Stimulated activated CD8-positive, alpha-beta memory T cell treated with anti-CD3 and anti-CD28 coated beads, Interleukin-15, amount 100 ng/mL, for 1 hour (primary cell): Measurements from ENCODE around the gene SBF2.

Source experiments
- DNase-seq: peaks from one replicate; pipeline ENCODE4 v3.0.0-alpha.2; 2020; ENCODE audit warnings: low read depth

The SBF2 gene

DNA sequence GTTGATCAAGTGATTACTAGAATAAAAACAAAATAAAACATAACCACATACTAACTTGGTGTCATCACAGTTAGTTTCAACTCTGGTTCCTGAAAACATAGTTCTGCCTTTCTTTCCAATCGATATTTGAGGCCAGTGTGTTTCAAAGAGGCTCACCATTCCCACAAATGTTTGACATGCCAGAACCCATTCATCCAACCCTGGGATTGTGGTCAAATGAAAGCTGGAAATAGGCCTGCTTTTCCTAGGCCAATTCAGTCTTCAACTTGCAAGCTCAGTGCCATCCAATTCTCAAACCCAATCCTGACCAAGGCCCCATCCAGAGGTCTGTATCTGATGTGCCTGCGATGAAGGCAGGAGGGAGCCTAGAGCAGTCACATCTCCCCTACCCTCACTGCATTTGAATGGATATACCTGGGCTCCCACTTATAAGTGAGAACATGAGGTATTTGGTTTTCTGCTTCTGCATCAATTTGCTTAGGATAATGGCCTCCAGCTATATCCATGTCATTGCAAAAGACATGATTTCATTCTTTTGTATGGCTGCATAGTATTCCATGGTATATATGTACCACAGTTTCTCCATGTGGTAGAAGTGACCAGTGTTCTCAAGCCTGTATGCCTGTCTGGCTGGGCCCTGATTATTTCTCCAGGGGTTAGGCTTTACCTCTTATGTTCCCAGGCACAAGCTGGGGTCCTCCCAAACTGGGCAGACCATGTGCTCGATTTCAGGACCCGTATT, 486.9 kb downstream of the SBF2 start:
- DNase-seq: no peak

DNA sequence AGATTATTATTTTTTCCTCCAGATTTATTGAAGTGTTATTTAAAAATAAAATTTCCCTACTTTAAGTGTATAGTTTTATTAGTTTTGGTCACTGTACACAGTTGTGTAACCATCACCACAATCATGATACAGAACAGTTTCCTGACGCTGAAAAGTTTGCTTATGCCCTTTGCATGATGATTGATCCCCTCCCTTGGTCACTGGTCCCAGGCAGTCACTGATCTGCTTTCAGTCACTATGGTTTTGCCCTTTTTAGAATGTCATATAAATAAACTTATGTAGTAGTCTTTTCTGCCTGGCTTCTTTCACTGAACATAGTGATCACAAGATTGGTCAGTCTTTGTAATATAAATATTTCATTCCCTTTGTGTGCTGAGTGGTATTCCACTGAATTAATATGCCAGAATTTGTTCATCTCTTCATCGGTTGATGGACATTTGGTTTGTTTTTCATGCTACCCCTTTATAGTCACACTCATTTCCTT, 489.6 kb downstream of the SBF2 start:
- DNase-seq: no peak

DNA sequence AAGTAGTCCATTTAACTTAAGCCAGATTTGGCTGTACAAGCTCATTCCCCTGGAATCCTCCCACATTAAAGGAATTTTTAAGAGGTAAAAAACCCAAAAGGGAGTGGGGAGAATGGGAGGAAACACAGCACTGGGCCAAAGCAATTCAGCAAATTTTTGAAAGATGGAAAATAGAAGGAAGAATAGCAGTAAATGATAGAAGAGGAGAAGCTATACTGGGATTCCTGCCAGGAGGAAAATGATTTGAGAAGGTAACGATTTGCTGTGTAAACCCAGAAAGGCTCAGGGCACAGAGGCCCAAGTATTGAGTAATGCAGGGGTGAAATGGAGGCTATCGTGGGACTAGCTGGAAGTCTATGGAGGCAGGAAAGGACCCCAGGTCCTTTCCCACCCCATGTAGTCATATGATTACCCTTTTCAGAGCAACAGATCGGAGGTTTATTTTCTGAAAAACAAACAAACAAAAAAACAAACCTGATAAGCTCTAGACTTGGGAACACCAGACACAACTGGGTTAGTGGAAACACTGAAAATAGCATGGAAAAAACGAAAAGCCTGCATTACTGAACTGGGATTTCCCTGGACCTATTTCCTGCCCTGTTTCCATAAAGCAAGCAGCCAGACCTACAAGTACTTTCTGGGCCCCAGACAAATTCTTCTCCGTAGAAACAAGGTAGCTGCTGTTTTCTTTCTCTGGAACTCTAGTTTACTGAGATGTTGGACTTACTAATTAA, 490.2 kb downstream of the SBF2 start:
- no peak for DNase-seq

DNA sequence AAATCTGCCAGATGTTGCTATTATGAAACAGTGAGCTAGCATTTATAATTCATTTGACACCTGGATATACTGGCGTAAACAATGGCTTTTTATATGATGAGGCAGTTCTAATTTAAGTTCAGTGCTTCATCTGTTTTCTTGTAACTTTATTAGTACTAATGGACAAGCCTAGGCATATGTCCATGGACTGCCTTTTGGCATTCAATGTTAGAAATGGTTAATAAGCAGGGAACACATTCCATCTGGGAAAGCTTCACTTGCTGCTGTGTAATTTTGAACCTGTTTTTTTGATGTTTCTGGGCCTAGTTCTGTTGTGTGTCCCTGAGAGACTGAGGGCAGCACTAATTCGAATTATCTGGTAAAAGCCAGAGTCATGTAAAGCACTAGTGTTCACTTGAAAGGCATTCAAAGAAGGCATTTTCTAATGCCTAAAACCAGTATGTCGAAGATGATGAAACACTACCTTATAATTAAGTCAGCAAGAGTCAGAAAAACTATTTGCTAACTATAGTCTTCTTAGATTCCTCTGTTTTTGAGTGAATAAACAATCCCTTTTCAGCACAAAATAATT, 491.6 kb downstream of the SBF2 start:
- no peak for DNase-seq

DNA sequence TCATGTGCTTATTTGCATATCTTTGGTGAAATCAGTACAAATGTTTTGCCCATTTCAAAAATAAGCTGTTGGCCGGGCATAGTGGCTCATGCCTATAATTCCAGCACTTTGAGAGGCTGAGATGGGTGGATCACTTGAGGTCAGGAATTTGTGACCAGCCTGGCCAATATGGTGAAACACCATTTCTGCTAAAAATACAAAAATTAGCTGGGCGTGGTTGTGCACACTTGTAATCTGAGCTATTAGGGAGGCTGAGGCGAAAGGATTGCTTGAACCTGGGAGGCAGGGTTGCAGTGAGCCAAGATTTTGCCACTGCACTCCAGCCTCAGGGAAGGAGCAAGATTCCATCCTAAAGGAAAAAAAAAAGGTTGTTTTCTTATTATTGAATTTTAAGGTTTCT, 494.1 kb downstream of the SBF2 start:
- DNase-seq: no peak

DNA sequence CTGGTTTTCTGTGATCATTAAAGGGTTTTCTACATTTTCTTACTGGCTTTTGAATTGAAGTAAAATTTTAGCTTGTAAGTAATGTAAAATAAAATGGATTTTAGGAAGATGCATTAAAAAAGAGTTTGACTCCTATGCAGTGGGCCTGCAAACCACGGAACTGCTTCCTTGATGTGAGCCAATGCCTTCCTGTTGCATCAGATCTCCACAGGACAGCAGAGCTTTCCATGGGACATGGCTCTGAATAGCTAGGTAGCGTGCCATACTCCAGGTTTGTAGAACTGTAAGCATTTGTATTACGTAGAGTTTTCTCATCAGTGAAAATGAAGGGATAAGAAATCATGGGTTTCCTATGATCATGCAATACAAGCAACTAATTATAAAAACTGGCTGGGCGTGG, 496.7 kb downstream of the SBF2 start:
- no peak for DNase-seq

DNA sequence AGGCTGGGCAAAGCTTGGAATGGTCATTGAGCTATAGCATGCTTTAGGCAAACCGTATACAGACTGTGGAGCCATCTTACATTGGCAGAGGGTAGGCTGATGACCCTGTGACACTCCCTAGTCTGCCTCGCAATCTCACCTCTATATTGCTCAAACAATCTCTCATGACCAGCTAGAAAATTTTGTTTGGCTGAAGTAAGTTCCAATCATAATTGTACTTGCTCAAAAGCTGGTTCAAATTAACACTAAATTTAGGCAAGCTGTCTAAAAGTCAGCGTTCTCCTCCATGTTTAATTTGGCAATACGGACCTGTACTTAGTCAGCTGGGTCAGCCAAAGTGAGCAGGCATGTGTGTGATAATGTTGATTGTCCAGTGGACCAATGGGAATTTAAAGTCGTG, 497.2 kb downstream of the SBF2 start:
- DNase-seq: no peak

DNA sequence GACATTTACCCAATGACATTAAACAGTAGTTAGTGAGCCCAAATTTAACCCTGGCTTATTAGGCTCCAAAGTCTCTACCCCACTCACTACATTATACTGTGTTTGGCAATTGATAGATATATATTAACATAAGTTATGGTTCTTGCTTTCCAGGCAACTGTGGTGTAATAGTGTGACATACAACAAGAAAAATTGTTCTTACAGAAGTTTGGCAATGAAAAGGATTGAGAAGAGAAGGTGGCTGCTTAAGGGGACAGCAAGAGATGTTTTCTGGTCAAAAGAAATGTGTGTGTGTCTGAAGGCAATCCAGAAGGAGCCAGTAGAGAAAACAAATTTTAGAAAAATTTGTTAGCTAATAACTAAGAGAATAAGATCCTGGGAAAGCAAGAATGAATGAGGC, 497.8 kb downstream of the SBF2 start:
- DNase-seq: no peak

DNA sequence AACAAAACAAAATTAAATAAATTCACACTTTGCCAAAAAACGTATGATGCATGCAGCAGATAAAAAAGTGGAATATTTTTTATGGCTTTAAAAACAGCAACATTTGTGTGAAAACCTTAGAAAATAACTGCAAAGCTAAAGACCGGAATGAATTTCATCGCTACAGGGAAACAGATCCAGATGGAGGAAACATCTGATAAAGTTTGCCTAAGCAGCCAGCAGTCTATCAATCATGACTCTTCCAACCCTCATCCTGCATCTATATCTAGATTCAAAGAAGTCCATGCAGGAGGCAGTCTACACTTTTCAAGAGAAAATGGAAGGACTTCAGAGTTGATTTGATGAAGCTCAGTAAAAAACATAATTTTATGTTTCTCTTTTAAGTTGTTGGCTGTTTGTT, 503.3 kb downstream of the SBF2 start:
- no peak for DNase-seq

DNA sequence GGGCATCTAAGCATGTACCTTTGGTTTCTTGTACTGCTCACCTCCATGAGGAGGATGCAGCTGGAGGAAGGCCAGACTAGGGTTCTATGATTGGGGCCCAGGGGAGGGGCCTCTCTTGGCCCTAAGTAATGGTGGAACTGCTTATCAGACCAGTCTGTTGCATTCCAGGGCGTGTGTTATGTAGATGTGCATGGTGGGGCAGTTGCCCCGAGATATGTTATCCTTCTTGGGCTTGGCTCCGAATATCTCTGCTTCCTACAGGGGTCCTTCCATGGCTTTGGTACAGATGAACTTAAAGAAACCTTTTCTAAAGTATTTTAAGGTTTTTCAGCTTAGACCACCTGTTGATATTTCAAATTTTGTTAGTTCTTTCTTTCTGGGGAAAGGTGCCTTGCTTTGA, 504.1 kb downstream of the SBF2 start:
- DNase-seq: no peak

DNA sequence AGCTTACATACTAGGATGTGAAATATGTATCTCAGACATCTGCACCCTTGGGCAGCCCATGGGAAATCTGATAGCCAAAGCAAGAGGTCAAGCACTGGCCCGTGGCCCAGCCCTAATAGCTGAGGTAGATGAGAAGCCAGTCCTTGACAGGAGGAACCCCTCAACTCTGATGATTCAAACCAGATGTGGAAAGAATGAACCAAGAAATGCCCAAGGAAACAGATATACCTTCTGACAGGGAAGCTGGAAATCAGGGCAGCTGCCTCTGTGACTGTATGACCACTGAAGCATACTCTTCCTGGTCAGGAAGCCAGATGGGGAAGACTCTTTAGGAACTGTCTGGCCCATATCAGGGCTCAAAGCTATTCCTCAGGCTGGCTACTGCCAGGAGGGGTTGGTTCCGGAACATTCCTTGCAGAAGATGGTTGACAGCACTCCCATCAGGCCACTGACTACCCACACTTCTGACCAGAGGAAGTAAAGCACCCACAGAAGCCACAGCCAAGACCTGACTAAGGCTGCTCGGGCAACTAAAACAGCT, 506.0 kb downstream of the SBF2 start:
- DNase-seq: no peak

DNA sequence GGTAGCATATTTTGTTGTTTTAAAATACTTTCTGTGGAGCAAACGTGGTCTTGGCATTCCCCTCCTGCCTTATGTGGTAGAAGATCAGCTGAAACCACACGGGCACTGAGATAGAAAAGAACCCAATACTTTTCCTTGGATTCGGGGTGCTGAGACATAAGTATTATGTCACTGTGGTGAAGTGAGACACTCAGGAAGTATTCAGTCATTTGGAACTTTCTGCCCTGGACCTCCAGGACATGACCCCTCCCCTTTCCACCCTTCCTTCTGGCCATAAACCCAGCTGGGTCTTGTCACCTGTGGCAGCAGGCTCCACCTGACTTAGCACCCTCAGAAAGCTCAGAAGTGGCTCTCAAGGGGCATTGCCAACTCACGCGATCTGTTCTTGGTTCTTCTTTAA, 506.8 kb downstream of the SBF2 start:
- no peak for DNase-seq

DNA sequence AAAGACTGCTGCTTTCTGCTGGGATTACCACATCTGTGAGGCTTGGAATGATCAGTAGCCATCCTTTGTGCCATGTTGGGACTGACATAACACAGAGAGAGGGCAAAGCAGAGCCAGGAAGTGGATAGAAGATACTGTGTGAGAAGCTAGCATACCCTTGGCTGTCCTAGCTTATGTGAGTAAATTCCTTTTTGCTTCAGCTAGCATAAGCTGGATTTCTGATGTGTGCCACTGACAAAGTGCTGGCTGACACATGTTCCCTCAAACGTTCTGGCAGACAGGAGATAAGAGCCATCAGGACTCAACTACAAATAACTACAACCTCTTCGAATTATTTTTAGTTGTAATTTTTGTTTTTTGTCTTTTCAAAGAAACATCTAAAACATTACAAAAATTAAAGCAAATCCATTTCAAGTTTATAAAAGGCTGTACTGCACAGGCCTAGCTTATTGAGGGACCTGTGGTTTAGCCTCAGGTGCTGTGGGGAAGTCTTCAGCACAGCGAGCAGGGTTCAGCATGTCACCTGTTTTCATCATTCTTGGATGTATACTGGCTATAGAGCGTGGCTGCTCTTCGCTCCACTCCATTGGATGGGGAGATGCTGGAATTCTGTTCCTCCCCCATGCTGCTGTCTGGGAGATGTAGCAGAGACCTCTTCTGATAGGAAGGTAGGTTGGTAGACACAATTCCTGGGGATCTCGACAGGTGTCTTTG, 509.3 kb downstream of the SBF2 start:
- no peak for DNase-seq

DNA sequence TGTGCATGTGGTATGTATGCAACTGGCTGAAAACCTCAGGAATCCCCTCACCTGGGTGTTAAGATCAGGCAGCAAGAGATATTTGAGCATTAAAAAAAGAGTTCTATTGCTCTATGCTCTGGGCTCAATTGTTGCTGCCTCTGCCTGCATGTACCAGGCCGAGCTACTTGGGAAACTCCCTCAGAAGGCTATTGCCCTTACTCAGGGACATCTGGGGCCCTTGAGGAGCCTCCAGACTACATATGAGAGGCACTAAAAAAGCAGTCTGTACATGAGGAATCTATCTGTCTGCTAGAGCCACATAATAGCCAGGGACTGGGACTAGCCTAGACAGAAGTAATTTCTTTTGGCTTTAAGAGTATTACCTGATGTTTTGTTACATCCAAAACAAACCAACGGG, 510.0 kb downstream of the SBF2 start:
- no peak for DNase-seq

DNA sequence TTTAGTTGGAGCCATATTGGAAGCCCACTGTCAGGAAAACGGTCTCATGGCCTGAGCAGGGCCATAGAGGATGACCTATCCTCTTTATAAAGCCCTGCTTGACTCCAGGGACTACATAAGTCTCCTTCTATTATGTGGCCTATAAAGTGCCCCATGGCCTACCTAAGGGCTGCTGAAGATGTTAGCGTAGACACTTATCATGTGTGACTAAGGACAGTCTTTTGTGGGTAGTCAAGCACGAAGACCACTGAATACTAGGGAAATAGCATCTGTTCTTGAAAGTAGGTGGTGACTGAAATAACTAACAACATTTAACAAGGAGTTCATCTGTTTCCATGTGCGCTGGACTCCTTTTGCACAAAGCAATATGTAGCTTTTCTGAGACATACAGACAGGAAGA, 513.1 kb downstream of the SBF2 start:
- DNase-seq: no peak

DNA sequence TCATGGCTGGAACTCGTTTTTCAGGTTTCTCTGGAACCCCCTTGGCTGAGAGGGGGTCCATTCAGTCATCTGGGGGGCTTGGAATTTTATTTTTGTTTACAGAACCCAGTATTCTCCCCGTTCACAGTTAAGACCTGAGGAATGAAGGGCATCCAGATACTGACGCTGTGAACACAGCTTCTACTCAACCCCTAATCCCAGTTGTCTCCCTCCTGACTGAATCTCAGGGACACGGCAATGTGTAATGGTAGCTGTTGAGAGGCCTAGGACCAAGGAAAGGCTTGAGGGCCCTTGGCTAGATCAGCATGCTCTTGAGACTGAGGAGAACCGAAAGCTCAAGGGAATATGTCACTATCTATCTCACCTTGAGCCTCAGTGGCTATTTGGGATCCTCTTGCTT, 516.5 kb downstream of the SBF2 start:
- no peak for DNase-seq

DNA sequence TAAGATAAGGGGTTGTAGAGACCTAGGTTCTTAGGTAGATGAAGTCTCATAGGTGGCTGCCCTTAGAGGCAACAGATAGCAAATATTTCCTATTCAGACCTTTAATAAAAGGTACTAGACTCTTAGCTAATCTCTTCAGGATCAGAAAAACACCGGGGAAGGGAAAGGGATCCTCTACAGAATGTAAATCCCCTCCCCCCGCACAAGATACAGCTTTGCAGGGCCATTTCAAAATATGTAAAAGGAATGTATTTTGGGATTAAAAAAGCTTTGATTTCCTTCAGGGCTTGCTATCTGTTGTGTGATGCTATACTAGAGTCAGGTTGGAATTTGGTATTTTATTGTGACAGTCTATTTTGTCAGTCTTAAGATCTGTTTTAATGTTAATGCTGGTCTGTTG, 517.0 kb downstream of the SBF2 start:
- DNase-seq: no peak

DNA sequence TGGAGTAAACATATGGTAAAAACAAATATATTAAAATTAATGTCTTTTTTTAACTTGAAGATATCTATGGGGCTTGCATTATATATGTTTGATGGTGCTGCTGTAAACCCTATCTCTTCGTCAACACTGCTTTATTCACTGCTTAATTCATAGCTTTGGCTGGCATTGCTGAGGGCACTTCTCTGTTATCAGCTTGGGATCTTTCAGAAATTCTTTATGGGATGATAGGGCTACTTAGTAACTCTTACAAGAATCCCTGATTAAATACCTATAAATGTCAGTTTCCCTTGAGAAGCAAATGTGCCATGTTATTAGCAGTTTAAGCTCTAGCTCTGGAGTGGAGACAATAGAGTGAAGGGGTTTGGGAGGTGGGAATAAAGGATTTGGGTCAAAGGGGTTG, 517.8 kb downstream of the SBF2 start:
- DNase-seq: no peak

DNA sequence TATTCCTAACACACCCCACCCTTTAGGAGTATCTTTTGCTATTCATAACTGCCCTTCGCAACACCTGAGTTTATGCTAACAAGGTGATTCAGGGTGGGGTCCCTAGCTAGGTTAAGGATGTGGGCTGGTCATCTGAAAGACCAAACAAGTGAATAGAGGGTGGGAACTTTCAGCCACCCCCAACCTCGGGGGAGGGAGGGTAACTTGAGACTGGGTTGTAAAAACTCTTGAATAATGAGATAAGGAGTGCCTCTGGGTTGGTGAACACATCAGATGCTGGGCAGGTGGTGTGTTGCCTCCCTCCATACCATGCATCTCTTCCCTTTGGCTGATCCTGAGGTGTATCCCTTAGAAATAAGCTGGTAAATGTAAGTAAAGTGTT, 518.6 kb downstream of the SBF2 start:
- no peak for DNase-seq

DNA sequence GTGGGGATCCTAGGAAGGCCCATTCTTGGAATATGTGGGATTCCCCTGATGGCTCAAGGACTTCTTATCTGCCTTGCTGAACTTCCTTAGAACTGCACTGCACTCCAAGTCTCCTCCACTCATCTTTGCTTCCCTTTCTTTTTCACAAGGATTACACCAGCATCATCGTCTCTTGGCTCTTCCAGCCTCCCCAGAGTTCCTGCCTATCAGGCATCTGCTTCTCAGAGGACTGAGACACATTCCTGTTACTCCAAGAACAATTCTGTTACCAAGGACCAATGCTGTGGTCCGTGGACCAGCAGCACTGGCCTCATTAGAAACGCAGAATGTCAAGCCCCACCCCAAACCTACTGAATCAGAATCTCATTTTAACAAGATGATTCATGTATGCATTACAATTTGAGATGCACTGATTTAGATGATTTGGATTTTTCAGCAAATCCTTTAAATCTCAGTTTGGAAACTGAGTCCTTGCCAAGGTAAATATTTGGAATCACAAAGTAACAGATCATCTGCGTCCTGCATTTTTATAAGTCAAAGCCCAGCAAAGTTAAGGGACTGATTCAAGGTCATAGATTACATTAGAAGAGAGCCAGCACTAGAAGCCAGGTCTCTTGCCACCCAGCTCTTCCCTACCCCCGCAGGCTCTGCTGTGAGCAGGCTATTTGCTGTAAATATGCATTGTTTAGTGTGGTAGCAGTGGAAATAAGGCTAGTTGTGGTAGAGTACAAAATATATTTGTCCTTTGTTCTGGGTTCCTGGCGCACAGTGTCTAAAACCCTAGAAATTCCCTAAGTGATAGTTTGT, 519.2 kb downstream of the SBF2 start:
- DNase-seq: no peak

DNA sequence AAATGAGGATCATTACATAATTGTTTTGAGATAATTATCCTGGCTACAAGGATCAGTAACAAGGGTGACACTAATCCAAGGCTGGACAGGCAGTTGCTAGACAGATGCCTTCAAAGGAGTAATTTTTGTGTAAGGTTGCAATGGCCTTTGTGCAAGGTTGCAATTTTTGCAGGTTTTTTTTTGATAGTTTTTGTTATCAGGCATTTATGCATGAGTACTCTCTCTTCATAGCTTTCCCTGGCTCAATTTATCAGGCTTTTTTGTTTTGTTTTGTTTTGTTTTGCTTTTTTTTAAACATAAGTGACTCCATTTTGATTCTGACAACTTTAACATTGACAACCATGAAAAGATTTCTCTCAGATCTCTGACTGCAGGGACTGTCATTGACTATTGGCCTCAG, 519.9 kb downstream of the SBF2 start:
- no peak for DNase-seq

DNA sequence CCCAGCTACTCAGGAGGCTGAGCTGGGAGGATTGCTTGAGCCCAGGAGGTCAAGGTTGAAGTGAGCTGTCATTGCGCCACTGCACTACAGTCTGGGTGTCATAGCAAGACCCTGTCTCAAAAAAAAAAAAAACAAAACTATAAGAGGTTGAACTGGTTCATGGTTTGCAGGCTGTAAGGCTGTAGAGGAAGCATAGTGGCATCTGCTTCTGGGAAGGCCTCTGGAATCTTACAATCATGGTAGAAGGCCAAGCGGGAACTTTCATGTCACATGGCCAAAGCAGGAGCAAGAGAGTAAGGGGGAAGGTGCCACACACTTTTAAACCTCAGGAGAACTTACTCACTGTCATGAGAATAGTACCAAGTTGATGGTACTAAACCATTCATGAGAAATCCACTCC, 520.5 kb downstream of the SBF2 start:
- DNase-seq: no peak
